C4-2B (cell line): Measurements from ENCODE around the gene PTOV1.

Experiments
- H3K27ac ChIP-seq: fragments of 450-650 bp; 2 replicates; pipeline ENCODE4 v1.5.1; 2017
- CTCF ChIP-seq: fragments of 450-650 bp; conservative IDR thresholded peaks from 2 replicates; pipeline ENCODE4 v1.5.1; 2017; ENCODE audit warnings: mild to moderate bottlenecking
- ZFX ChIP-seq: fragments of 450-650 bp; IDR thresholded peaks from 2 replicates; pipeline ENCODE4 v1.6.1; 2017

The PTOV1 gene

GRCh38 chr19:49818649-49819370, 32.1 kb upstream of the PTOV1 start:
- H3K27ac ChIP-seq, result peak overlapping the region; percentile 92
- TF ChIP-seq CTCF, result no peak
- peak; percentile 36; the same call in 1 of the 2 replicates for TF ChIP-seq ZFX

GRCh38 chr19:49819452-49820115, 31.4 kb upstream of the PTOV1 start:
- peak overlapping the region; percentile 92; the same call in 1 of the 2 replicates for H3K27ac ChIP-seq

GRCh38 chr19:49820125-49820524, 30.8 kb upstream of the PTOV1 start:
- no peak overlapping the region for H3K27ac ChIP-seq
- TF ChIP-seq ZFX (no peak), CTCF (no peak)

GRCh38 chr19:49823472-49823871, 27.5 kb upstream of the PTOV1 start:
- no peak overlapping the region for H3K27ac ChIP-seq
- no peak for TF ChIP-seq CTCF
- no peak for TF ChIP-seq ZFX

GRCh38 chr19:49824662-49825061, 26.3 kb upstream of the PTOV1 start:
- H3K27ac ChIP-seq, result no peak overlapping the region
- TF ChIP-seq ZFX (no peak), CTCF (no peak)

- H3K27ac ChIP-seq, result no peak overlapping the region
- no peak for TF ChIP-seq CTCF
- no peak for TF ChIP-seq ZFX
Measured at GRCh38 chr19:49827034-49827433, 23.9 kb upstream of the PTOV1 start.

GRCh38 chr19:49829200-49829599, 21.8 kb upstream of the PTOV1 start:
- TF ChIP-seq ZFX (no peak), CTCF (no peak)

More at GRCh38 chr19:49829200-49829599, 21.8 kb upstream of the PTOV1 start:
- H3K27ac ChIP-seq, result no peak overlapping the region
